LNCAP (cell line): ENCODE results near the gene PCDHGA6.
A peak's percentile ranks its signal among the peaks of the same experiment; 100 is the strongest.

Experiments
- CTCF ChIP-seq: fragments of 450-650 bp; IDR thresholded peaks from 2 replicates; pipeline ENCODE4 v1.5.1; 2017; ENCODE audit warnings: mild to moderate bottlenecking

Gene PCDHGA6

GRCh38 chr5:141356133-141356532 lies 17.6 kb upstream of the PCDHGA6 start:
- no peak for TF ChIP-seq CTCF

- TF ChIP-seq CTCF: no peak
Observed at GRCh38 chr5:141356950-141357349, 16.7 kb upstream of the PCDHGA6 start.

- TF ChIP-seq CTCF: peak; percentile 14; the same call in 1 of the 2 replicates
Observed at GRCh38 chr5:141359790-141360426, 13.8 kb upstream of the PCDHGA6 start, which contains the start of gene PCDHGB2. PCDHGB2 (plus strand) TSS chr5:141359994; CDS start chr5:141360136, 142 bp downstream.

GRCh38 chr5:141360685-141361084 lies 13.0 kb upstream of the PCDHGA6 start:
- TF ChIP-seq CTCF: no peak

- TF ChIP-seq CTCF: no peak
Observed at GRCh38 chr5:141362719-141363118, 11.0 kb upstream of the PCDHGA6 start.

GRCh38 chr5:141363952-141364660 lies 9.6 kb upstream of the PCDHGA6 start, which contains the start of gene PCDHGA5:
PCDHGA5 (plus strand) TSS chr5:141364162; CDS start chr5:141364331, 169 bp downstream.
- TF ChIP-seq CTCF: peak; percentile 33; the same call in 1 of the 2 replicates

- no peak for TF ChIP-seq CTCF
Observed at GRCh38 chr5:141366016-141366896, 7.4 kb upstream of the PCDHGA6 start.
